ENCODE measurements around the gene RNF220. TPM values are rescaled to one million over a fixed set of nuclear protein-coding genes. Genes with fewer than 3 reads are reported as not detected.

Gene RNF220
- polyA plus RNA-seq, 1 donor from 2014 or later, result 142 TPM

DNA sequence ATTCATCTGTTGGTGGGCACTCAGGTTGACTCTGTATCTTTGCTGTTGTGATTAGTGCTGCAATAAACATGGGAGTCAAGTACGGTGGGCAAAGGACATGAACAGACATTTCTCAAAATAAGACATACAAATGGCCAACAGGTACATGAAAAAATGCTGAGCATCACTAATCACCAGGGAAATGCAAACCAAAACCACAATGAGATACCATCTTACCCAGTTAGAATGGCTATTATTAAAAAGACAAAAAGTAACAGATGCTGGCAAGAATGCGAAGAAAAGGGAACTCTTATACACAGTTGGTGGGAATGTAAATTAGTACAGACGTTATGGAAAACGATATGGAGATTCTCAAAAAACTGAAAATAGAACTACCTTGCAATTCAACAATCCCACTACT, 170.3 kb downstream of the RNF220 start:
- Histone ChIP-seq H3K27me3 (ENCODE audit: insufficient read depth, low read depth, low read length) (no peaks in the 10 kb centered on the region), H3K79me2 (replicated peaks; ENCODE audit: insufficient read depth, low read length) (no peaks in the 10 kb centered on the region), H3F3A (ENCODE audit: insufficient read depth, low read length, poor library complexity, severe bottlenecking) (no peaks in the 10 kb centered on the region), H4K20me1 (ENCODE audit: insufficient read depth) (no peaks in the 10 kb centered on the region), H3K9me3 (ENCODE audit: low read length) (no peaks in the 10 kb centered on the region), H3K9me2 (ENCODE audit: insufficient read depth, low read length) (no peaks in the 10 kb centered on the region), H3K4me3 (ENCODE audit: low read length) (no peak overlapping the region), H2AFZ (ENCODE audit: low read depth, low read length) (no peak overlapping the region), H3K36me3 (ENCODE audit: insufficient read depth, low read length) (no peaks in the 10 kb centered on the region), H3K9ac (ENCODE audit: low read length) (no peak overlapping the region), H3K4me2 (ENCODE audit: low read length) (no peak overlapping the region), H3K27ac (ENCODE audit: low read length) (no peak overlapping the region)
- no peak for TF ChIP-seq SMC3 (conservative IDR thresholded peaks at IDR 0.05; ENCODE audit: poor library complexity)
- TF ChIP-seq, protein P1, sequence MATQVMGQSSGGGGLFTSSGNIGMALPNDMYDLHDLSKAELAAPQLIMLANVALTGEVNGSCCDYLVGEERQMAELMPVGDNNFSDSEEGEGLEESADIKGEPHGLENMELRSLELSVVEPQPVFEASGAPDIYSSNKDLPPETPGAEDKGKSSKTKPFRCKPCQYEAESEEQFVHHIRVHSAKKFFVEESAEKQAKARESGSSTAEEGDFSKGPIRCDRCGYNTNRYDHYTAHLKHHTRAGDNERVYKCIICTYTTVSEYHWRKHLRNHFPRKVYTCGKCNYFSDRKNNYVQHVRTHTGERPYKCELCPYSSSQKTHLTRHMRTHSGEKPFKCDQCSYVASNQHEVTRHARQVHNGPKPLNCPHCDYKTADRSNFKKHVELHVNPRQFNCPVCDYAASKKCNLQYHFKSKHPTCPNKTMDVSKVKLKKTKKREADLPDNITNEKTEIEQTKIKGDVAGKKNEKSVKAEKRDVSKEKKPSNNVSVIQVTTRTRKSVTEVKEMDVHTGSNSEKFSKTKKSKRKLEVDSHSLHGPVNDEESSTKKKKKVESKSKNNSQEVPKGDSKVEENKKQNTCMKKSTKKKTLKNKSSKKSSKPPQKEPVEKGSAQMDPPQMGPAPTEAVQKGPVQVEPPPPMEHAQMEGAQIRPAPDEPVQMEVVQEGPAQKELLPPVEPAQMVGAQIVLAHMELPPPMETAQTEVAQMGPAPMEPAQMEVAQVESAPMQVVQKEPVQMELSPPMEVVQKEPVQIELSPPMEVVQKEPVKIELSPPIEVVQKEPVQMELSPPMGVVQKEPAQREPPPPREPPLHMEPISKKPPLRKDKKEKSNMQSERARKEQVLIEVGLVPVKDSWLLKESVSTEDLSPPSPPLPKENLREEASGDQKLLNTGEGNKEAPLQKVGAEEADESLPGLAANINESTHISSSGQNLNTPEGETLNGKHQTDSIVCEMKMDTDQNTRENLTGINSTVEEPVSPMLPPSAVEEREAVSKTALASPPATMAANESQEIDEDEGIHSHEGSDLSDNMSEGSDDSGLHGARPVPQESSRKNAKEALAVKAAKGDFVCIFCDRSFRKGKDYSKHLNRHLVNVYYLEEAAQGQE (IDR thresholded peaks at IDR 0.05; ENCODE audit: borderline replicate concordance), result no peak
- TF ChIP-seq, protein P2, sequence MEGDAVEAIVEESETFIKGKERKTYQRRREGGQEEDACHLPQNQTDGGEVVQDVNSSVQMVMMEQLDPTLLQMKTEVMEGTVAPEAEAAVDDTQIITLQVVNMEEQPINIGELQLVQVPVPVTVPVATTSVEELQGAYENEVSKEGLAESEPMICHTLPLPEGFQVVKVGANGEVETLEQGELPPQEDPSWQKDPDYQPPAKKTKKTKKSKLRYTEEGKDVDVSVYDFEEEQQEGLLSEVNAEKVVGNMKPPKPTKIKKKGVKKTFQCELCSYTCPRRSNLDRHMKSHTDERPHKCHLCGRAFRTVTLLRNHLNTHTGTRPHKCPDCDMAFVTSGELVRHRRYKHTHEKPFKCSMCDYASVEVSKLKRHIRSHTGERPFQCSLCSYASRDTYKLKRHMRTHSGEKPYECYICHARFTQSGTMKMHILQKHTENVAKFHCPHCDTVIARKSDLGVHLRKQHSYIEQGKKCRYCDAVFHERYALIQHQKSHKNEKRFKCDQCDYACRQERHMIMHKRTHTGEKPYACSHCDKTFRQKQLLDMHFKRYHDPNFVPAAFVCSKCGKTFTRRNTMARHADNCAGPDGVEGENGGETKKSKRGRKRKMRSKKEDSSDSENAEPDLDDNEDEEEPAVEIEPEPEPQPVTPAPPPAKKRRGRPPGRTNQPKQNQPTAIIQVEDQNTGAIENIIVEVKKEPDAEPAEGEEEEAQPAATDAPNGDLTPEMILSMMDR (IDR thresholded peaks at IDR 0.05; ENCODE audit: poor library complexity, severe bottlenecking), result no peak
- TF ChIP-seq MXI1 (conservative IDR thresholded peaks at IDR 0.05; ENCODE audit: poor library complexity, severe bottlenecking), result no peak
- TF ChIP-seq EZH2 (IDR thresholded peaks at IDR 0.05; ENCODE audit: borderline replicate concordance, insufficient read depth, low read length, poor library complexity, severe bottlenecking), result no peak
- no peak for TF ChIP-seq TAF1 (IDR thresholded peaks at IDR 0.05; ENCODE audit: low read depth)
- TF ChIP-seq POLR2AphosphoS5 (IDR thresholded peaks at IDR 0.05), result no peak

DNA sequence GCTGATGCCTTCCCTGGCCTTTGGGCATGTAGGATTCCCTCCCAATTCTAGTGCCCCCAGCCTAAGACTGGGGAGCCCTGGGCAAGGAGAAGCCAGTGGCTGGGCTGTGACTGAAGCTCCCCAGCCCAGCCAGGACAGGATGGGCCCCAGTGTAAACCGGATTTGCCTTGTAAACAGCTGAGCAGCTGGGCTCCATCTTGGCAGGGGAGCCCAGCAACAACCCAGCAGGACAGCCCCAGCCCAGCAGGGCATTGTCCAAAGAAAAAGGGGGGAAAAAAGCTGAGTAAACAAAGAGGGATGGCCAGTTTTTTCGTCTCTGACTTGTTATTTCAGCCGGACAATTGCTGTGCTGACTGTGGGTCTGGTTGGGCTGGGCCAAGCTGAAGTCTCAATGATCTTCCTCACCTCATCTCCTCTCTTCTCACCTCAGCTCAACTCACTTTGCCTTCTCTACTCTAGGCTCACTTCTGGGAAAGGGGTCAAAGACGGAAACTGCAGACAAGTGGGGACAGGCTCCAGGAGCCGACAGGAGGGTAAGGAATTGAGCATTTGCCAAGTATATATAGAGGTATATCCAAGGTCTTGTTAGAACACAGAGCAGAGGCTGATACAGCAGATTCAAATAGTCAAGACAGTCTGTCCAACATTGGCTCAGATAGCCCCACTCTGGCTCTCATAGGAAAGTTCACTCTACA, 171.5 kb downstream of the RNF220 start:
- no peaks in the 10 kb centered on the region for H3K9me2 ChIP-seq (ENCODE audit: insufficient read depth, low read length)
- no peaks in the 10 kb centered on the region for H4K20me1 ChIP-seq (ENCODE audit: insufficient read depth)
- no peaks in the 10 kb centered on the region for H3K79me2 ChIP-seq (replicated peaks; ENCODE audit: insufficient read depth, low read length)
- no peak overlapping the region for H3K9ac ChIP-seq (ENCODE audit: low read length)
- TF ChIP-seq RAD21 (conservative IDR thresholded peaks at IDR 0.05) (no peak), EZH2 (IDR thresholded peaks at IDR 0.05; ENCODE audit: borderline replicate concordance, insufficient read depth, low read length, poor library complexity, severe bottlenecking) (no peak), POLR2AphosphoS5 (IDR thresholded peaks at IDR 0.05) (no peak), MXI1 (conservative IDR thresholded peaks at IDR 0.05; ENCODE audit: poor library complexity, severe bottlenecking) (no peak)
- TF ChIP-seq, protein P1 (IDR thresholded peaks at IDR 0.05; ENCODE audit: borderline replicate concordance), result no peak
- TF ChIP-seq, protein P2 (IDR thresholded peaks at IDR 0.05; ENCODE audit: poor library complexity, severe bottlenecking), result no peak
- H3F3A ChIP-seq (ENCODE audit: insufficient read depth, low read length, poor library complexity, severe bottlenecking), result no peaks in the 10 kb centered on the region
- no peaks in the 10 kb centered on the region for H3K36me3 ChIP-seq (ENCODE audit: insufficient read depth, low read length)
- H3K4me2 ChIP-seq (ENCODE audit: low read length), result no peak overlapping the region
- no peaks in the 10 kb centered on the region for H3K9me3 ChIP-seq (ENCODE audit: low read length)
- no peak overlapping the region for H2AFZ ChIP-seq (ENCODE audit: low read depth, low read length)
- no peaks in the 10 kb centered on the region for H3K27me3 ChIP-seq (ENCODE audit: insufficient read depth, low read depth, low read length)
- H3K27ac ChIP-seq (ENCODE audit: low read length), result no peak overlapping the region
- H3K4me3 ChIP-seq (ENCODE audit: low read length), result no peak overlapping the region
